A673 (cell line): ENCODE data around the gene SFXN5. TPM values are rescaled to one million over a fixed set of nuclear protein-coding genes. Genes with fewer than 3 reads are reported as not detected.

ENCODE experiments used
- BruUV-seq: library from RNA; stranded (reverse); fragments of 400-500 nt; replicated peaks from 2 replicates; lab custom pipeline; 2021; lab: Mats Ljungman, UMichigan
- CTCF ChIA-PET: fragments of 300-600 bp; sonication (Branson Sonifier 250); formaldehyde crosslinking; loops from one replicate; lab custom pipeline; 2022; ENCODE audit warnings: antibody characterized with exemption; lab: Charles Lee
- POLR2A ChIA-PET: fragments of 300-600 bp; sonication (Branson Sonifier 250); formaldehyde crosslinking; loops from one replicate; lab custom pipeline; 2022; ENCODE audit warnings: antibody characterized with exemption; ENCODE audit not compliant: low non-redundant PET; lab: Charles Lee
- DNase-seq: peaks from one replicate; pipeline ENCODE4 v3.0.0-alpha.2; 2015; ENCODE audit warnings: low spot score
- H3K27ac ChIP-seq: fragments of 200-600 bp; sonication (generic); 2 replicates; pipeline ENCODE4 v1.5.1; 2016; ENCODE audit warnings: mixed run types, low read depth, mild to moderate bottlenecking, mixed read lengths, antibody characterized with exemption, low read length; ENCODE audit not compliant: poor library complexity, severe bottlenecking
- H3K27me3 ChIP-seq: fragments of 200-600 bp; sonication (generic); replicated peaks from 2 replicates; pipeline ENCODE4 v1.6.1; 2017; ENCODE audit warnings: mixed run types, low read depth, mild to moderate bottlenecking, mixed read lengths, antibody characterized with exemption, low read length; ENCODE audit not compliant: insufficient read depth, poor library complexity
- H3K36me3 ChIP-seq: fragments of 200-600 bp; sonication (generic); 2 replicates; pipeline ENCODE4 v1.6.1; 2016; ENCODE audit warnings: mixed run types, mild to moderate bottlenecking, mixed read lengths, antibody characterized with exemption, low read length; ENCODE audit not compliant: insufficient read depth, poor library complexity, severe bottlenecking
- H3K4me1 ChIP-seq: fragments of 200-600 bp; sonication (generic); 2 replicates; pipeline ENCODE4 v1.6.1; 2017; ENCODE audit warnings: mixed run types, mild to moderate bottlenecking, mixed read lengths, antibody characterized with exemption, low read length; ENCODE audit not compliant: insufficient read depth, poor library complexity, severe bottlenecking
- H3K4me3 ChIP-seq: fragments of 200-600 bp; sonication (generic); 2 replicates; pipeline ENCODE4 v1.5.1; 2016; ENCODE audit warnings: low read depth, mixed run types, mild to moderate bottlenecking, mixed read lengths, low read length; ENCODE audit not compliant: poor library complexity, severe bottlenecking
- H3K9me3 ChIP-seq: fragments of 200-600 bp; sonication (generic); 2 replicates; pipeline ENCODE4 v1.6.1; 2016; ENCODE audit warnings: mixed run types, low read depth, mild to moderate bottlenecking, mixed read lengths, antibody characterized with exemption, low read length; ENCODE audit not compliant: poor library complexity, severe bottlenecking
- CTCF ChIP-seq: fragments of 300-800, 200-600 bp; sonication (generic); conservative IDR thresholded peaks from 2 replicates; pipeline ENCODE4 v1.5.1; 2017; ENCODE audit warnings: low read depth, mild to moderate bottlenecking, antibody characterized with exemption, low read length, moderate library complexity, mixed read lengths
- EZH2 ChIP-seq: fragments of 200-600 bp; sonication (generic); IDR thresholded peaks from 2 replicates; pipeline ENCODE4 v1.6.1; 2017; ENCODE audit warnings: borderline replicate concordance, low read depth, mild to moderate bottlenecking, mixed read lengths, antibody characterized with exemption, low read length; ENCODE audit not compliant: poor library complexity, severe bottlenecking
- intact Hi-C: fragments of 100-400 bp; cut with micrococcal nuclease; formaldehyde crosslinking; loops from one replicate; pipeline ENCODE4 v1.10.0; 2022; ENCODE audit not compliant: unreplicated experiment
- total RNA-seq: library from RNA; stranded (reverse); gene quantifications from 2 replicates; pipeline ENCODE4 v1.2.3, GENCODE V29; 2021

The SFXN5 gene
- total RNA-seq, 1 experiment from 2014 or later: 23.1 TPM

- Histone ChIP-seq H3K27ac (no peak overlapping the region), H3K9me3 (no peaks in the 10 kb centered on the region), H3K4me3 (no peak overlapping the region), H3K4me1 (peaks cover 11% of the 10 kb centered on the region), H3K36me3 (no peaks in the 10 kb centered on the region), H3K27me3 (no peaks in the 10 kb centered on the region)
- TF ChIP-seq EZH2: no peak
- TF ChIP-seq CTCF: no peak
- DNase-seq: no peak
- CTCF ChIA-PET: interaction anchor here (1.2 kb wide), 1 partner anchor 58 kb away, joined by 4 read pairs; no protein-coding TSS in a partner anchor
- POLR2A ChIA-PET: no interaction called here
- intact Hi-C loops: no loop called here
- no TSS peak for BruUV-seq
These were observed 40.3 kb downstream of the SFXN5 start for GRCh38 chr2:73031095-73031678.

GRCh38 chr2:73028841-73029240, 42.7 kb downstream of the SFXN5 start:
- intact Hi-C loops: no loop called here
- ChIA-PET CTCF (no interaction called here), POLR2A (no interaction called here)
- no peak overlapping the region for H3K27ac ChIP-seq
- no peaks in the 10 kb centered on the region for H3K27me3 ChIP-seq
- no peak overlapping the region for H3K4me3 ChIP-seq
- no peaks in the 10 kb centered on the region for H3K9me3 ChIP-seq
- no TSS peak for BruUV-seq
- DNase-seq: peak; percentile 85
- H3K36me3 ChIP-seq: no peaks in the 10 kb centered on the region
- peaks cover 11% of the 10 kb centered on the region for H3K4me1 ChIP-seq
- TF ChIP-seq CTCF: no peak
- no peak for TF ChIP-seq EZH2

- H3K4me1 ChIP-seq: peaks cover 11% of the 10 kb centered on the region
- BruUV-seq: no TSS peak
- no peak overlapping the region for H3K27ac ChIP-seq
- no peaks in the 10 kb centered on the region for H3K27me3 ChIP-seq
- intact Hi-C loops: no loop called here
- CTCF ChIA-PET: interaction anchor here (0.6 kb wide), 1 partner anchor 31 kb away, joined by 3 read pairs; no protein-coding TSS in a partner anchor
- TF ChIP-seq EZH2: no peak
- TF ChIP-seq CTCF: no peak
- H3K4me3 ChIP-seq: no peak overlapping the region
- no peak for DNase-seq
- POLR2A ChIA-PET: no interaction called here
- H3K36me3 ChIP-seq: no peaks in the 10 kb centered on the region
- no peaks in the 10 kb centered on the region for H3K9me3 ChIP-seq
These were observed 44.2 kb downstream of the SFXN5 start for GRCh38 chr2:73027340-73027739.
